ENCODE data around the gene LTBP2.

LTBP2 gene

DNA sequence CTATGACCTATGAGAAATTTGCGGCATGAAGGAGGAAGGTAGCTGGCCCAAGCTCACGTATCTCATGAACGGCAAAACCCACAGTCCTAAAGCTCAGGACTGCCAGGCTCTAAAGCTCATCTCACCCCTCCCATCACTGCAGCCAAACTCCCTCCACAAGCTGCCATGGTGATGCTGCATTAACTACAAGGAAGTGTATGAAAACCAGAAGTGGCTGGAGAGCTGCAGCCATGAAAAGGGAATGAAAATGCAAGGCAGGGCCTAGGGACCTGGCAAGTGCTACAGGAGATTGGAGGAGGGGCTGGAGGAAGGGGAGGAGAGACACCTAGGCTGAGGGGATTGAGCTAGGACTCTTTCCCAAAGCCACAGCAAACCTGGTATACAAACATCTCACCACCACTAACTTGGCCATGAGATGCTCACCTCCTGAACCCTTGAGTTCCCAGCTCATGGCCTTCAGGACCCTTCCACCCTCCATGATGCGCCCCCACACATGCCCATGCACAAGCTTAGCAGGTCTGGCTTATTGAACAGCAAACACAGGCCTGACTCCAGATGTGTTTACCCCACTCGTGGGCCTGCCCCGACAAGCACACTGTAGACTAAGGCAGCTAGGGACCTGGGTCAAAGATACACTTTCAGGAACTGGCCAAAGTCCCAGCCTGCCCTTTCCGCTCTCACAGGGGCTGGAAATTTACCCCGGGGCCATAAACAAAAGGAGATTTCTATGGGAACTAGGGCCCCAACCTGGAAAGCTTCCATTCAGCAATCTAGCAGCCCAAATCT, 42.0 kb downstream of the LTBP2 start:
- no peak for DNase-seq

DNA sequence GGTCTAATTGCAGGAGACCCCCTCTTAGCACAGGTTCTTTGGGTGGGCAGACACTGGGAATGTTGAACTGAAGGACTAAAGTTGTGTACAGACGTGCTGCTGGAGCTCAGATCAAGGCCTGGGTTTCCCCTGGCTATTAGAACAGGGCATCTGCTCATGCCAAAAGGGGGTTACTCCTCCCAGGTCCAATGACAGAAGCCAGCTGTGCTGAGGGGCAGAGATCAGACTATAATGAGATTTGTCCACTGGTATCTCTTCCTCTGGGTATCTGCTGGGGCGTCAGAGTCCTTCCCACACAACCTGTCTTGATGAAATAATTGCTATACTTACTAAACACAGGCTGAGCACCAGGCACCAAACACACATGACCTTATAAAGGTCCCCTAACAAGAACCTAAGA, 42.6 kb downstream of the LTBP2 start:
- no peak for DNase-seq

DNA sequence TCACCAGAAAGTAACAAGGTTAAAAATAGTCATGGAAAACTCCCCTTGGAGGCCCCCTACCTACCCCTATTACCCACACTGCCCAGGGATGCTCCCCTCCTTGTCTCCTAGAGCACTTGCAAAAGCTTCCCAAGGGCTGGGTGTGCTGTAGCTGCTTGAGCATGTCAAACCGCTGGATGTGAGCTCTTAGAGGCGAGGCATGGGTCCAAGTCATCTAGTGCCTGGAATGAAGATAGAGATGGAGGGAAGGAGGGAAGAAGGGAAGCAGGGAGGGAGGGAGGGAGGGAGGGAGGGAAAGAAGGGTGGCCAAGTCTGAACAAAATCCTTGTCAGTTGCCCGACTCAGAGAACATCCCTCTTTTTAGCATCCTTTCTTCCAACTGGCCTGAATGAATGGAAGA, 43.1 kb downstream of the LTBP2 start:
- DNase-seq, result no peak

DNA sequence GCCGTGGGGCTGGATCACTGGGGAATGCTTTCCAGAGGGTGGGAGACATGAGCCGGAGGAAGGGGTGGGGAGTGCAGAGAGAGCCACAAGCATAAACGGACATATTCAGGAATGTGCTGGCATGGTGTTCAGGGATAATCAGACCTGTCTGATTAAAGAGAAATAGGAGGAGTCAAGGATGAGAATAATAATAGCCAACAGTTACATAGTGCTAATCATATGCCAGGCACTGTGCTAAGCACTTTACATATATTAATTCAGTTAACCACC, 43.7 kb downstream of the LTBP2 start:
- no peak for DNase-seq

DNA sequence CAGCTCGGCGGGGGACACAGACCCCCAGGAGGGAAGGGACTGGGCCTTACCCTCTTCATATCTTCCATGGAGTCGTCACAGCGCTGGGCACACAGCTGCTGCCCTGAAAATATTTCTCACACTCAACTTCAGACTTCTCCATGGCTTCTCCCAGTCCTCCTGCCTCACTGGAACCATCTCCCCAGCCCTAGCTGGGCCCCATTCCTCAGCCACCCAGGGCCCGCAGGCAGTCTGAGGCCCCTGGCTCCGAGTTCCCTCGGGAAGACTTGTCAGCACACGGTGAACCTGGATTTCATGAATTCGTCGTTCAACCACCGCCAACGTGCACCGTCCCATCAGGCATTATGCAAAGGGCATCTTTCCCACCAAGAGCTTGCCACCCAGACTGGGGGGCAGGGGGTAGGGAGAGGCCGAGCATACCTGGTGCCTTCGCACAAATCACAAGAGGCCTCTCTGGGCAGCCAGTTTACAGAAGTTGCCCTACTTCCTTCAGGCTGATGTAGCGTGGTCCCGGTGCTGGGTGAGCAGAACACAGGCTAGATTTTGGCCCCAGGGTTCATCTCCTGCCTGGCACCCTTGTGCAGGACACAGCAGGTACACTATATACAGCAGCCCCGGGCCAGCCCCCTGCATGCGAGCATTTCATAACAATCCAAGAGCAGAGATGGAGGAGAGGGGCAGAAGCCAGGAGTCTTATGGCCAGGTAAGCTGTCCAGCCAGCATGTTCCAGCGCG, 44.2 kb downstream of the LTBP2 start:
- no peak for DNase-seq

DNA sequence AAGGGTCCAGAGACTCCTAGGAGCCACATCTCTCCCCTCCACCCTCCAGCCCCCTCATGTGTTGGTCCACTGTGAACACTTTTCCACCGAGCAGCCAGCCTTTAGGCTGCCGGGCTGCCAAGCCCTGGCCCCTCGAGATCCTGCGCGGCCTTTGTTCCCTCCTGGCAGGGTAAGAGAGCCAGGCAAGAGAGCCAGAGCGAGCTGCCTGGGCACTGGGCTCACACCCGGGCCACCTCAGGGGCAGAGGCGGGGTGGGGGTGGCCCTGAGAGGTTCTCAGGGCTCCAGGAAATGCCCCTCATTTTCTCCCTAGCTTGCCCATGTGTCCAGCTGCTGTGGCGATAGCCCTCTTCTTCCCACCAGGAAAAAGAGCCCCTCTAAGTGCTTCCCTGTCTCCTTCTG, 44.8 kb downstream of the LTBP2 start:
- DNase-seq, result no peak

DNA sequence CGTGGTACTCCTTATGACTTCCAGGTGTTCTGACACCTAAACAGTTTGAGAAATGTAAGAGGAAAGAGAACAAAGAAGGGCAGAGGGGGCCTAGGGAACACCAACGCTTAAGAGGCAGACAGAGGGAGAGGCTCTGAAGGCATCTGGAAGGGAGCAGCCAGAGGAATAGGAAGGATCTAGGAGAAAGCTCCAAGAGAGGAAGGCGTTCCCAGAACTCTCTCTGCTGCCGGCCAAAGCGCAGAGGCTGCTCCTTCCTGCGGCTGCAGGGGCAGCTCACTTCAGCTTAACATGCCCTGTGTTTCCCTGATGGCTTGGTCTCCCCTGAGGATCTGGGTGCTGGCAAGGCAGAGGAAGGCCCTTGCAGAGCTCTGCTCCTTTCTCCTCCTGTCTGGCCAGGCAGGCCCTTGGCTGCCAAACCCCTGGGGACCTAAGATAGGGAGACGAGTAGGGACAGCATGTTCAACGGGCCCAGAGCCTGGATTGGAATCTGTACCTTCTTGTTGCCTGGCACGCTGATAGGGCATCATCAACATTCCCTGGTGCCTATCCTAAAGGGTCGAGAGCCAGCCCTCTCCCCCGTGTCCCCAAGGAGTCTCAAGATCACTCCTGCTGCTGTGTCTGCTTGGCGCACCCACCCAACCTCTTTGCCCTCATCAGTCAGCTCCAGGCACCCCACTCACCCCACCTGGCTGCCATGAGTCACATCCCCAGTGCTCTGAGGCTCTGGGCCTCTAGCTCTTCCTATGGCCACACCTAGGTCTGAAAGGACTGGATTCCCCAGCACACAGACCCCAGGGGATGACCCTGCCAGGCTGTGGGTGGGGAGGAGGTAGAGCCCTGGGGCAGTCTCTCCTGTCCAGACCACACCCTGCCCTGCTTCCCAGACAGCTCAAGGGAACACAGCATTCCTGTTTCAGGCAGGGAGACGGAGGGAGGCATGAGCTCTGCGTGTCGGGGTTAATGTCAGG, 45.6 kb downstream of the LTBP2 start:
- DNase-seq, result no peak

DNA sequence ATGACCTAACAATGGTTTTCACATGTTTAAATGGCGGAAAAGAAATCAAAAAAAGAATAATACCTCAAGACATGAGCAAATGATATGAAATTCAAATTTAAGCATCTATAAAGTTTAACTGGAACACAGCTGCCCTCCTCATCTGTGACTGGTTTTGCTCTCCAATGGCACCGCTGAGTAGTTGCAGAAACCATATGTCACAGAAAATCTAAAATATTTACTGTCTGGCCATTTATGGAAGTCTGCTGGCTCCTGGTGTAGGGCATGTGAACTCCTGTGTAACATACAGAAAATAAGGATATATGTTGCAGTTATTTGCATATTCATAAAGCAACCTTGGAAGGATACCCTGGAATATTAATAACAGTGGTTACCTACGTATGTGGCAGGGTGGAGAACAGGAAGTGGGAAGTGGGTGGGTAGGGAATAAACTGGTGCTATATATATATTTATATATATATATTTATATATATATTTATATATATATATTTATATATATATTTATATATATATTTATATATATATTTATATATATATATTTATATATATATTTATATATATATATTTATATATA, 48.4 kb downstream of the LTBP2 start:
- no peak for DNase-seq

DNA sequence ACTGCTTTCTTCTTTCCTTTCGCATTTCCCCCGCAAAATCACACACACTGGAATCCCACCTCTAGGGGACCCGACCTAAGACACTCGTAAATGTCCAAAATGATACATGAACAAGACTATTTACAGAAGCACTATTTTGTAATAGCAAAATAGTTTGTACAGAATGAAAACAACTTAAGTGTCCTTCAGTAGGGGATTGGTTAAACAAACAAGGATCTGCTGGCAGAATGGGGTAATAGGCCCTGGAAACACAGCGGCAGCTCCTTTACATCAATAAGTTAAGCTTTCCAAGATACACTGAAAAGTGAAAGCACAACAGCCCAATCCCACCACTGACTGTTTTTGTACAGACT, 48.8 kb downstream of the LTBP2 start:
- DNase-seq, result no peak

DNA sequence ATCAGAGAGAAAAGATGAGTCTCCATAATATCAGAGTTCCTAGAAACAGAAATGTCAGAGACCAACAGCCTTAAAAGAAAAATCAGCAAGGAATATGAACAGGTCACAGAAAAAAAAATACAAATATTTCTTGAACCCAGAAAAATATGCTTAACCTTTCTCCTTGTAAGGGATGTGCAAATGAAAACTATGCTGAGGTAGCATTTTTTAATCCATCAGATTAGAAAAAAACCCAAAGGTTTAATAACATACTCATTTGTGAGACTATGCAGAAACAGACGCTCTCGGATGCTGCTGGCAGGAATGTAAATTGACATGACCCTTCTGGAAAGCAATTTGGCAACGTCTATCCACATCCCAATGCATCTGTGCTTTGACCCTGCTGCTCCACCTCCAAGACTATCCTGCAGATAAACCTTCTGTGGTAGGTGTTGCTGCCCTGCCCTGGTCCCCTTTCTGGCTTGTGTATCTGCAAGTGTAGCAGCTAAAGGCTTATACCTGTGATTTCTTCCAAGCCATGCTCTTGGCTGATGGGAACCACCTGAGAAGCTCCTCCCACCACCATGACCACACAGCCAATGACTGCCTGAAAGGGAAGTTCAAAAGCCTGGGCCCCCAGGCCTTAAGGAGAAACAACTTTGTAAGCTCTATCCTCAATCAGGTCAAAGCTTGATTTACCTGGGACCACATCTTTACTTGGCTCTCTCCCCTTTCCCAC, 49.4 kb downstream of the LTBP2 start:
- DNase-seq, result no peak

DNA sequence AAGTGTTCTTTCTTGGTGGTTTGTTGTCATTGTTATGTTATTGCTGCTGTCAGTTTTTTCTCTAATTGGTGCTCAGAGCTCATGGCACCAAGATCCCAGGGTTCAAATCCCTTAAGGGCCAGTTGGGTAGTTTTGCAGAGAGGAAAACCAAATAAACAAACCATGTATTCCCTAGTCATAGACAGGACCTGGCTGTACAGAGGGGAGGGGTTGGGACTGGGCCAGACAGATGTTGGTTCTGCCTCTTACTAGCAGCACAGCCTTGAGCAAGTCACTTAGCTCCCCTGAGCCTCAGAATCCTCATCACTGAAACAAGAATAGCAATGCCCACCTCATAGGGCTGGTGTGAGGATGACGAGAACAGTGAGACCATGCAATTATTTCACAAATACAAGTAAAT, 53.4 kb downstream of the LTBP2 start:
- DNase-seq, result no peak

DNA sequence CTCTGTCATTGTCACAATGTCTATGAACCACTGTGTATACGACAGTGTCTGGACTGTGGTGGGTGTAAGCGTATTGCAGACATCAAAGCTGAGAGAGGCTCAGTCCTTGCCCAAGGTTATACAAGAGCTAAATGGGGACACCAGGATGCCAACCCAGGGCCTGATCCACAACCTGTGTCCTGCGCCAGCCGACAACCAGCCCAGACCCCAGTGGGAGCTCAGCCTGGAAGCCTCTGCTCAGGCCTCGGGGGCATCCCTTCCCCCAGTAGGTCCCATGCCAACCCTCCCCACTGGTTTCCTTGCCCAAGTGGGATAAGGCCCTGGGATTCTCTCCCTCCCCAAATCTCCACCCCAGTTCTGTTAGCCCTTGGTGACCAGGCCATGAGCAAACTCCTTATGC, 54.3 kb downstream of the LTBP2 start:
- no peak for DNase-seq

DNA sequence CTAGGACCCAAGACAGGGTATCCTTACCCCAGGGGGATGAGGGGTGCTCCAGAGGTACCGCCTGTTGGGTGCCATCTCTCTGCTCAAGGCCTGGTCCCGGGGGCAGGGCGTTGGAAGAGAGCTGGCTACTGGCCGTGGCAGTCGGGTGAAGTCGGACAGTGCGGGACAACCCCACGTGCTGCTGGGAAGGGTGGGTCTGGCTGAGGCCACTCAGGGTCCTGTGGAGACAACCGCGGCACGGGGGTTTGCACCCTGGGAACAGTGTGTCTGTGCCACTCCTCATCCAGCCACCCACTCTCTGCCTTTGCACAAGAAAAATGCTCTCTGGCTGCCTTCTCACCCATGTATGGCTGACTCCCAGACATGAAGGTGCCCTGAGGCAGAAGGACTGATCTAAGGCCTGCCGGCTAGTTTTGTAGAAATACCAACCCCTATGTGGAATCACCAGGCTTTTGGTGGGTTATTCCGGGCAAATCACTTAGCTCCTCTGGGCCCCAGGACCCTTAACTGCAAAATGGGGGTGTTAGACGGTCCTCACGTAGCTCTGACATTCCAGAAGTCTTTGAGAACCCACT, 56.5 kb downstream of the LTBP2 start:
- no peak for DNase-seq

DNA sequence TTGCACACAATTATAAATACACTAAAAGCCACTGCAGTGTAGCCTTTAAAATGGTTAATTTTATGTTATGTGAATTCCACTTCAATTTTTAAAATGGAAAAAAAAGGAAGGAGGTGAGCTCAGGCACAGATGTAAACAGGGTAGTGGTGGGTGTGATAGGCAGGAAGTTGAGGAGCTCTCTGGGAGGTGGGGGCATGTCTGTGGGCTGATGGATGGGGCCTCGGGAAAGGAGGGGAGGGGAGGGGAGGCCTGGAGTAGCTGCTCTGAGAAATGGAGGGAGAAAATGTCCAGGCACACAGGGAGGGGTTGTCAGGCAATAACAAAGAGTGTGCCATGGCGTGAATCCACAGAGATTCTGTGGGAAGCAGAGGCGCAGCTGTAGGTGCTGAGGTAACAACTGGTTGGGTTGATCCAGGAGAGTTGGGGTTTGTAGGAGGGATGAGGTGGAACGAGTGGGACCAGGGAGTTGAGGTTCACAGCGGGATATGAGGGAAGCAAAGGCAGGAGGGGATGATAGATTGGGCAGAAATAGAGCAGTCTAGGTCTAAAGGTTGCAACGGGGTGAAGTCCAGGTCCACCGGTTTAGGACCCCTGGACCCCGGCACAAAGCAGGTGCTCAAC, 57.2 kb downstream of the LTBP2 start:
- no peak for DNase-seq

DNA sequence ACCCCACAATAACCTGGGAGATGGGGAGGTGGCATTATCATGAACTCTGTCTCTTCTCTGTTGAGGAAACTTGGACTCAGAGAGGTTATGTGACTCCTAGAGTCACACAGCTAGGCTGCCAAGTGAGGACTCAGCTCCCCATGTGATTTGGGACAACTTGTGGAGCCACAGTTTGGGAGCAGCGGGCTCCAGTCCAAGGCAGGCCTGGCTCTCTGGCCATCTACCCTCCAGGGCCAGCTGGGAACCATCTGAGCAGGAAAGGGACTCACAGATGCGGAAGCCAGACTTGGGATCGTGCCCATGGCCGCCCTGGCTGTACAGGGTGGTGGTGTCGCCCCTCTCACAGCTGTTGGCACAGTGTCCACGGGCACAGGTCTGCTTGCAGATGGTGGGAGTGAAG, 59.4 kb downstream of the LTBP2 start:
- DNase-seq, result no peak

DNA sequence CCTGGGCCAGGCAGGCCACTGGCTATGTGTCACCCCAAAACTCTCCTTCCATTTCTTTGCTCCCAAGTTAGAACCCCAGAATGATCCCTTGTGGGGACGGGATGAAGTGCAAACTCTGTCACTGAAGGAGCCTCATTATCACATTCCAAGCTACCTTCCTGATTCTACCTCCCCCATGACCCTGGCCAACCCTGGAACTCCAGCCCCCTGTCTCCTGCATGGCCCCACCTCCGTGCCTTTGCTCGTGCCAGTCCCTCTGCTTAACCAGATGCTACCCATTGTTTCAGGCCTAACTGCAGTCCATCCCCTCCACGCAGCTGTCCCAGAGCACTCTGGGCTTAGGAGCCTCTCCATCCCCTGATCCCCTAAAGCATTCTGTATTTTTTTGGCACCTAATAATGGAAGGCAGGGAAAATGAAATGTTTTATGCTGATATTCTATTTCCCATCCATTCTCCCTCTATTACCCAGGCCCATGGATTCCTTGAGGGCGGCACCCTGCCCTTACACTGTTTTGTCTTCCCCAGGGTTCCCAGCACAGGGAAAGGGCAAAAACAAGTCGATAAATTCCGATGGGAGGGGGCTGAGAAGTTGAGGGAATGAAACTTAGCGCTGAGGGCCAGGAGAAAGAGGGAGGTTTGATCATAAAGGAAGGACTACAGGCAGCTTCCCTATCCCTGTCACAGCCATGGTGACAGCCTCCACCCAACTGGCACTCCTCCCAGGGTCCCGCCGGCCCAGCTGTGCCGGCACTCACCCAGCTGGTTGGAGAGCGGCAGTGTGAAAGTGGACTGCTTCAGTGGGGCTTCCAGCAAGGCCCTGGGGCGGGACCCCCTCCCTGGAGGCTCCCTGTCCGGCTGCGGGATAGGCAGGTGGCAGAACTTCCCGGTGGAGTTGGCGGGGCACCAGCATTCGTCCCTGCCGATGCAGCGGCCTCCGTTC, 60.3 kb downstream of the LTBP2 start:
- DNase-seq, result no peak

DNA sequence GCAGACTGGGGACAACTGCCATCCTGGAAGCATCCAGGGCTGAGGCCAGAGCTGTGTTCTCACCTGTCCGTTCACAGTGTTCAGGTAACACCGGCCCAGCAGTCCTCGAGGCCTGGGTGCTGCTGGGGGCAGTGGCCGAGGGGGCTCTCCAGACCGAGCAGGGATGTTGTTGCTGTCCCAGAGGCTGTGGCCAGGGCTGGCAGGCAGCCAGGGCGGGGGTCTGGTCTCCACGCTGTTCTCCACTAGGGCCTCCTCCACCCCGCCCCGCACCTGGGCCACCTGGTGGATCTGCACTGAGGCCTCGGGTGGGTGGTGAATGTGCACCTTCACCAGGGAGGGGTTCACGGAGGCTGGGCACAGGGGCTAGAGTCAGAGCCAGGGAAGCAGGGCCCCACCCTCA, 61.0 kb downstream of the LTBP2 start:
- DNase-seq, result no peak

DNA sequence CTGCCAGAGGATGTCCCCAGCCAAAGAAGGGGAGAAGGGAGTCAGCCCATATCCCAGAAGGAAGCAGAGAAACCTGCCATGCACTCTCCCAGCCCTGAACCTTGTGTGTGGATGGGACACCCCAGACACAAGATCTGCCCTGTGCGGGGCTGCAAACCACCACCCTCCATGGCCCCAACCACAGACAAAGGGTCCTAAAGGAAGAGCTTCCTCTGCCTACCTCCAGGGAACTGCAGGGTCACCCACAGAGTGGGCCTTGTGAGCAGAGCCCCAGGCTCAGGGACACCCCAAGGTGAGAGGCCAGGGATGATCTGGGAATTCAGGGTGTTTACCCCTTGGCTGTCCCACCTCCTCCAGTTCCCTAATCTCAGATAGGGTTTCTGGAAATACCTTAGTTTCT, 62.0 kb downstream of the LTBP2 start:
- no peak for DNase-seq

DNA sequence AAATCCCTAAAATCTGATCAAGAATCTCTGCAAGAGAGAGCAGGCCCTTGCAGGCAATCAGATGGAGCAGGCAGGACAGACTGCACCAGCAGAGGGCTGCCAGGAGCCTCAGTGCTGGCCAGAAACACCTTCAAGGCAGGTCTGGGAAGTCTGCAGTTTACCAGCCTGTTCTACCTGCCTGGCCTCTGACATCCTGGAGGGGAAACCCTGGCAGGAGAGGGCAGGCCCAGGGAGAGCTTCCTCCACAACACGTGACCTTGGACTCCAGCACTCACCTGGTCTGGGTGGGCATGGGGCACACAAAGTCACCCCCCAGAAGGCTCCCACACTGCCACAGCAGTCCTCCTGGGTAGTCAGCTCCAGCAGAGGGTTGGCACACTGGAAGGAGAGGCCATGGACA, 62.4 kb downstream of the LTBP2 start:
- DNase-seq, result no peak

DNA sequence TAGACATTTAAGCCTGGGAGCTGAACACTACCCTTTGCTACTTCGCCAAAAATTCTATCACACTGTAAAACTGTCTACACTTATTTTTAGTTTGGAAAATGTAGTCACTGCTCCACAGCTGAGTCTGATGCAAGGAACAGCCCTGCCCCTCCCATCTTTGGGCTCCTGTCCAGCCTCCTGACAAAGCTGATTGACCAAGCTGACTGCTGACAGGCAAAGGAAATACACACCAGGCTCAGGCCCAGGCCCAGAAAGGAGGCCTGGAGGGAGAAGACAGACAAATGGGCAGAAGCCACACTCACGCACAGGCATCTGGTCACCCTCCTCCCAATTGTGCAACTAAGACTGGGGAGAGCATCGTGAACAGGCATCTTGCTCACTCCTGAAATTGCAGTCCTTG, 63.2 kb downstream of the LTBP2 start:
- DNase-seq, result no peak
